Stimulated activated CD4-positive, alpha-beta T cell treated with anti-CD3 and anti-CD28 coated beads, Interleukin-1b, Interleukin-23, amount 100 ng/mL, for 4 hours (primary cell): Measurements from ENCODE around the gene FHL1.
"Not testable (repeated sequence)": the region's sequence is repeated elsewhere in the genome, so short reads cannot be mapped to it uniquely, and the experiment has no call there.

Source experiments
- DNase-seq, 2 donors: peaks; one replicate each; pipeline ENCODE4 v3.0.0-alpha.2; 2020; ENCODE audit warnings: low read depth in 2 of 2

The FHL1 gene

DNA sequence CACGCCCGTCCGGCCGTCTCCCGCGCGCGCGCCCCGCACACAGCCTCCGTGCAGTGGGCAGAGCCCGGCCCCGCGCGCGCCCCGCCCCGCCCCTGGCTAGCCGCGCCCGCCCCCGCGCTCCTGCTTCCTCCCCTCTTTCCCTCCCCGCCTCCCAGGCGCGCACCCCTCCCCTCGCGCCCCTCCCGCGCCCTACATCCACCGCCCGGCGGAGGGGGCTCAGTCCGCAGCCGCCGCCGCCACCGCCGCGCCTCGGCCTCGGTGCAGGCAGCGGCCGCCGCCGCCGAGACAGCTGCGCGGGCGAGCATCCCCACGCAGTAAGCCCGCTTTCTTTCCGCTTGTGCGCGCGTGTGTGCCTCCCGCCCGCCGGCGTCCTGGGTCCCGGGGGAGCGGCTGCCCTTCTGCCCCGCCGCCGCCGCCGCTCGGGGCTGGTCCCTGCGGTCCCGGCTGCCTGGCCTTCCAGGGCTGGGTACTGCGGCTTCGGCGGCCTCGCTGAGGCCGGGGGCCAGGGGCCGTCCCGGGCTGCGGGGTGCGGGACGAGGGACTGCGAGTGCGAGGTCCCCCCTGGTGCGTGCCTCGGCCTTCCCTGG lies at the start of gene FHL1:
Gene FHL1, plus strand, starts transcription at position 219 of the 587 bp plus-strand sequence.
- DNase-seq, result peak; percentile 42 to 54

DNA sequence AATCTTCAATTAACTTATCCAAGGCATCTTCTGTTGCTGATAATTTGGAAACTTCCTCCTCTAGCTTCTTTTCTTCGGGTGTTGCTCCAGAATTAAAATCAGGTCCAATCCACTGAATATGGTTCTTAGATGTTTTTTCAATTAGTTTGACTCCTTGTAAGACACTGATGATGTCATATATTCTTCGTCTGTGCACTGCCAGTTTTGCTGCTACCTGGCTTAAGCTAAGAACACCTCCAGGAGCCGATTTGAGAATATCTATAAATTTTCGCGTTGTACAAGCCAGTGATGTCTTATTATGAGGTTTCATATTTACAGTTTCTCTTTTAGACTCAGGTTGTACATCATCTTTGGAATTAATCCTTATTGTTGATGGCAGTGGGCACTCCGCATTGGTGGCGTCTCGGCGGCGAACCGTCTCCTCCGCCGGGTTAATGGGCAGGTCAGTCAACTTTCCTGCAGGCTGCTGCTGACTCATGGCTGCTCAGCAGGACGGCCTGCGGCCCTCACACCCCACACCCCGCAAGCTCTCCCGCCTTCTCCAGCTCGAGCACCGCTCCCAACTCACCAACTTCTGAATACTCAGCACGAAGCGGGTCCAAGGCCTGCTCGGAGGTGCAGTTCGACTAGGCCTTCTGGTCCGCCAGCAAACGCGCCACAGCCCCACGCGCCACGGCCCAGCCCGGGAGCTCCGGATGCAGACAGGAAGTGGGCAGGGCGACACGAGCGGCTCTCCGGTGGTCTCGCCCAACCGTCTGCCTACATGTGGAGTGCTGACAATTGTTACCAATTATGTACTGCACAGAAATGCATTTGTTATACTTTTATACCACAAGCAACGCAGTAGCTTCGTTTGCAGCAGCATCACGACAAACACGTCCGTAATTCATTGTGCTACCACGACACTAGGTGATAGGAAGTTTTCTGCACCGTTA lies 49.2 kb upstream of the FHL1 start:
- no peak for DNase-seq

DNA sequence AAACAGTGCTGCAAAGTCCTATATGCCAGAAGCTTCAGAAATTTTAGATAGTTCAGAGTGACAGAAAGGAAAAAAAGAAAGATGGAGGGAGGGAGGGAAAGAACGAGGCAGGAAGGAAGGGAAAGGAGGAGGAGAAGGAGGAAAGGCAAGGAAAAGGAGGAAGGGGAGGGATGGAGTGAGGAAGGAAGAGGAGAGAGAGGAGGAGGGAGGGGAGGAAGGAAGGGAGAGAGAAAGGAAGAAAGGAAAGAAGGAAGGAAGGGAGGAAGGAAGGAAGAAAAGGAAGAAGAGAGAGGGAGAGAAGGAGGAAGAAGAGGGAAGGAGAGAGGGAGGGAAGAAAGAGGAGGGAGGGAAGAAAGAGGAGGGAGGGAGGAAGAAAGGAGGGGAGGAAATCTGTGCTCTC lies 42.4 kb upstream of the FHL1 start:
- DNase-seq, result no peak

DNA sequence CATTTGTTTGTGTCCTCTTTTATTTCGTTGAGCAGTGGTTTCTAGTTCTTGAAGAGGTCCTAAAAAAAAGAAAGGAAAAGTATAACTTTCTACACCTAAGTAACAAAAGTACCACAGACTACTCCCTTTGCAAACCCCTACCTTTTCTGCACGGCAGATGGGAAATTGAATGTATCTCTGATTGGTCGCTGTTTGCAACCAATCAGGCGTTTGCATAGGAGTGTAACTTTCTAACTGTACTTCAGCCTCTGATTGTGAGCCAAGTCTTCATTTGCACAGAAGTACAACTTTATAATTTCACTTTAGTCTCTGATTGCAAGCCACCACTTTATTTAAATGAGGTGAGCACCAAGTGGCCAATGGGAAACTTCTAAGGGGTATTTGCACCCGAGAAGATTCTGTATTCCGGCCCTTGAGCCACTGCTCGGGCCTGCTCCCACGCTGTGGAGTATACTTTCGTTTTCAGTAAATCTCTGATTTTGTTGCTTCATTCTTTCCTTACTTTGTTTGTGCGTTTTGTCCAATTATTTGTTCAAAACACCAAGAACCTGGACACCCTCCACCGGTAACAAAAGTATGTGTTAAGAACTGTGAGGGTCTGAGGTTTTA lies 40.3 kb upstream of the FHL1 start:
- DNase-seq, result no peak

DNA sequence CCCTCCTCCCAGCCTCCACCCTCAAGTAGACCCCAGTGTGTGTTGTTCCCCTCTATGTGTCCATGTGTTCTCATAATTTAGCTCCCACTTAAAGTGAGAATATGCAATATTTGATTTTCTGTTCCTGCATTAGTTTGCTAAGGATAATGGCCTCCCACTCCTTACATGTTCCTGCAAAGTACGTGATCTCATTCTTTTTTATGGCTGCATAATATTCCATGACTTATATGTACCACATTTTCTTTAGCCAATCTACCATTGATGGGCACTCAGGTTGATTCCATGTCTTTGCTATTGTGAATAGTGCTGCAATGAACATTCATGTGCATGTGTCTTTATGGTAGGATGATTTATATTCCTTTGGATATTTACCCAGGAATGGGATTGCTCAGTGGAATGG lies 38.4 kb upstream of the FHL1 start:
- not testable (repeated sequence) for DNase-seq

DNA sequence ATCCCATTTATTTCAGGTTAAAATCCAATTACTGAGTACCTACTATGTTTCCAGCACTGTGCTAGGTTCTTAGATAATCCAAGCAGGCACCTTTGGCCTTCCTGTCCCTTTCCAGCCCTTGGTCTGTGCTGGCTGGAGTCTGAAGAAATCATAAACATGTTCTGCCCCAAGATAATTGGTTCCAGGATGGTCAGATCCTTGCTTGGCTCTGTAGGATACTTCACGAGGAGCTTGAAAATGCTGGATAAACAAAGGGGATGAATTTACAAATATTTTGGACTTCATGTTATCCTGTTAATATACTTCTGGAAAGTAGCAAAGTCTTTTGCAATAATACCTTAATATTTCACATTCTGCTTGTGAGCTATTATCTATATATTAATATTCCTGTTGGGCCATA lies 35.0 kb upstream of the FHL1 start:
- no peak for DNase-seq

DNA sequence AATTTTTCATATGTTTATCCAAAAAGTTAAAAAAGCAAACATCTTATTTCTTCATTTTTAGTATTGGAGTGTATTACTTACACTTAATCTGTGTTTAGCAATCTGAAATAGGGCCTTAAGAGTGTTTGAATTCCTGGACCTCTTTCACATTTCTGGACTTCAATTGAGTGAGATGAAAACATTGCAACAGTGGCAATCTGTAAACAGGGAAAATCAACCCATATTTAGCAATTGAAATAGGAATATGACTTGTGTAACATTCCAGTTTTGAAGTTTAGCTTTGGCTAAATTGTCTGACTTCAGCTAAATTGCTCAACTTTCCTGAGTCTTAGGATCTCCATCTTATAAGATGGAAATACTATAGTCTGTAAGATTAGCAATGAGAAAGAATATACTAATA lies 34.6 kb upstream of the FHL1 start:
- no peak for DNase-seq

DNA sequence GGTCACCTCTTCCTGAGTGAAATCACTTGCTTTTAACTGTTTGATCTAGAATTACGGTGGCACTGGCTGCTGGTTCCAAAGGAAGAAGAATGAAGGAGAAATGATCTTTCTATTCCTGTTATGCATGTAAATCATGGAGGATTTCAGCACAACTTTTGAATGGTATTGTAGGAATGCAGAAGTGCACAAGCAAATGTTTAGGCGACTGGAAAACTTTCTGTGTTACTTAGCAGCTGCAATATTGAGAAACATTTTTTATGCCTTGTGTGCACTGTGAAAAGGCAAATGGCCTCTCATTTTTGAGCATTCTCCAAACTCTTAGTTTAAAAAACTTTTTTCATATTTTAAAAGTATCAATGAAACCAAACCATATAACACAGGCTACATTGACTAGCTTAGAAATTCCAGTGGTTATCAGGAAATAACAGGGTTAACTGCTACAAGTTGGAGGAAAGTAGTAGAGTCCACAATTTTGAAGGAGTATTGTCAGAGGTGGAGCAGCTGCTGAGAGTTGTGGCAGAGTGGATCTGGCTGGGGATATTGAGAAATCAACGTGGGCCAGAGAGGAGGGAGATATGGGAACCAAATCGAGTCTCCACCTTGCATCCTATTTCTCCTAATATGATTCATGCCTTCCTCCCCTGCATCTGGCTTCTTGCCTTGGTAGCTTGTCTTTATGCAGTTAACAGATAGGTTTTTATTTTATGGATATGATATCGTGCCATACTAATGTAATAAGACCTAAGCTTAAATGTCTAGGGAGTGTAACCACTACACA lies 32.0 kb upstream of the FHL1 start:
- DNase-seq, result no peak

DNA sequence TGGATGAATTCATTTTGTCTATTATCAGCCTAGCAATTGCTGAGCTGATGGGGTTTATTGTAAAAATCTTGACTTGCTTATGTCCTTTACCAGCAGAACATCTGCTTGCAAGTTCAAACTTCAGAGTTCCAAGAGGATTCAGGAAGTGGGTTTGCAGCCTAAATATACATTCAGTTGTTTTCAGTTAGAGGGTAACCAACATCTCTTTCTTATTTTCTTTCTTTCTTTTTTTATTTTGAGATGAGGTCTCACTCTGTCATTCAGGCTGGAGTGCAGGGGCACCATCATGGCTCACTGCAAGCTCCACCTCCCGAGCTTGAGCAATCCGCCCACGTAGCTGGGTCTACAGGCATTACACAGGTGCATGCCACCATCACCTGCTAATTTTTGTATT lies 31.4 kb upstream of the FHL1 start:
- no peak for DNase-seq

DNA sequence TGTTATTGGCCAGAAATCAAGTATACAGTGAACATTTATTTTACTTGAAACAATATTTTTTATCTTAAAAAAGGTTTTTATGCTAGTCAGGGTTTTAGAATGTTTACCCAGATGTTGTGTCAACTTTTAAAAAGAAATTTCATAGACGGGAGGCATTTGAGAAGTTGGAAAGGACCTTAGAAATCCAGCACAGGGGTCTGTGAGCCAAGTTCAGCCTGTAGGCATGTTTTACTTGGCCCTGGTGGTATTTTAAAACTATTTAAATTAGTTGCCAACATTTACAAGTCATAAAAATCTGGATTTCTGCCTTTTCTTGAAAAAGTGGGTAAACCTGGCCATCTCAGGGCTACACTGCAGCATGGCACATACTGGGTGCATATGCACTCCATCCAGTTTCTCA lies 25.5 kb upstream of the FHL1 start:
- no peak for DNase-seq

DNA sequence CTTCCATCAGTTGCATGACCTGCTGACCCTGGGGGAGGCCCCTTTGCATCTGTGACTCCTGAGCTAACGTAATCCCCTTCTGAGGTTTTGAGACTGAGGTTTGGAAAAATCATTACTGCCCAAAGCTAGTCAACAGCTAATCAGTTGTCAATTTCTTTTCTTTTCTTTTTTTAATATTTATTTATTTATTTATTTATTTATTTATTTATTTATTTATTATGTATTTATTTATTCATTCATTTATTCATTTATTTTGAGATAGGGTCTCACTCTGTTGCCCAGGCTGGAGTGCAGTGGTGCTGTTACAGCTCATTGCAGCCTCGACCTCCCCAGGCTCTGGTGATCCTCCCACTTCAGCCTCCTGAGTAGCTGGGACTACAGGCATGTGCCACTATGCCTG lies 25.1 kb upstream of the FHL1 start:
- no peak for DNase-seq

DNA sequence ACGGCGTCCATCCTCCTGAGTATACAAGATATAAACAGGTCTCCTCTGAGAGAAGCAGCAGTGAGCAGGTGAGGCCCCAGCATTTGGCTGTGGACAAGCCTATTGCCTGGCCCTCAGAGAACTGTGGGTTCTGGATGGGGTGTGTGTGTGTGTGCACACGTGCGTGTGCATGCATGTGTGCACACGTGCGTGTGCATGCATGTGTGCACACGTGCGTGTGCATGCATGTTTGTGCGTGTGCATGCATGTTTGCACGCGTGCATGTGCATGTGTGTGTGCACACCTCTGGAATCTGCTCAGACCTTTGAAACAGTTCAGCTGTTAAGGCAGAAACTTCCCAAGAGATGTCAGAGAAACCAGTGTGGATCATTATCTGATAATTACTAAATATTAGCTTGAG lies 22.2 kb upstream of the FHL1 start:
- no peak for DNase-seq

DNA sequence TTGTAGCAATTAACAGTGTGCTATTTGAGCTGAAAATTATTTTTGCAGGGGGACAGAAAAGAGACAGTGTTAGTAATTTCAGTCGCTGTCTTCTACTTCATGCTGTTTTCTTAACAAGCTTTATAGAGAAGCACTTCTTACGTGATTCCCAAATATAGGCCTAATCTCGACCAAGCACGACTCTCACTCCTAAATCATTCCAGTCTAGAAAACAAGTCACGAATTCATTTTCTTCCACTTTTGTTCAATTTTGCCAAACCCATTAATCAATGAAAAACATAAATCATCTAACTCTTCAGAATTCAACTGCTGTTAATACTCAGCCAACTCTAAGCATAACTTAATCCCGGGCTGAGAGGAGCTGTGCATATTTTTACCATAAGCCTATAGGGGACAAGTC lies 21.0 kb upstream of the FHL1 start:
- DNase-seq, result no peak

DNA sequence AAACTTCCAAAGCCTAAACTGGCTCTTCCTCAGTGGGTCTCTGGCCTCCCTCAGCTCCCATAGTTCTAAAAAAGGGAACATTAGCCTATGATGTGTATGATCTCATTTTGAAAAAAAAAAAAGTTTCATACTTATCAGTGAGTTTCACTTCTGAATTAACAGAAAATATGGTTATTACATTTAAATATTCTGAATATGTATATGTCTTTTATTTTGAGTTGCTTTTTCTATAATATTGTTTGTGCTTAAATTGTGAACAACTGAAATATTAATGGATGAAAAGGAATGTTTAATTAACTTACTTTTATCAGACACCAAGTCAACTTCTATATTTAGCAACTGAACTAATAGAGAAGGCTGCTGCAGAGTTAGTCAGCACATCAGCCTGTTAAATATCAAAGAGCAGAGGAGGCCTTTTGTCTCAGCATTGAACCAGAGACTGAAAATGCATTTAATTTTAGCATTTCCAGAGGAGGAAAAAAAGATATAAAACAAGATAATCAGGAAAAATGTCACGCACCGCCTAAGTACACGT lies 20.4 kb upstream of the FHL1 start:
- no peak for DNase-seq

DNA sequence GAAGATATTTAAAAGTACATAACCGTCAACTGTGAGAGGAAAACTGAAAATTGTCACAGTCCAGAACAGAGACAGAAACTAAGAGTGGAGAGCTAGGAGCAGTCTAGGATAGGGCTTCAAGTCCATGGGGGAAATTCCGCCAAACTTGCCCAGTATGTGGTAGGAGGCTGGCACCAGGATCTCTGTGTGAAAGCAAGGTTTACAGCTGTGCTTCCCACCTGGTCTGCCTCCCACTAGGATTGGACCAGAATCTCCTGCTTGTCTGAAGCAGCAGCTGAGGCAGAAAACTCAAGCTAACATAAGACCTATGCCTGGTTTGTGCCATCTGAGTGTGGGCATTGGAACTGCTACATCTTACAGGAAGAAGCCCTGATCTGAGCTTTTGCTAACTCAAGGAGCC lies 18.6 kb upstream of the FHL1 start:
- DNase-seq, result no peak

DNA sequence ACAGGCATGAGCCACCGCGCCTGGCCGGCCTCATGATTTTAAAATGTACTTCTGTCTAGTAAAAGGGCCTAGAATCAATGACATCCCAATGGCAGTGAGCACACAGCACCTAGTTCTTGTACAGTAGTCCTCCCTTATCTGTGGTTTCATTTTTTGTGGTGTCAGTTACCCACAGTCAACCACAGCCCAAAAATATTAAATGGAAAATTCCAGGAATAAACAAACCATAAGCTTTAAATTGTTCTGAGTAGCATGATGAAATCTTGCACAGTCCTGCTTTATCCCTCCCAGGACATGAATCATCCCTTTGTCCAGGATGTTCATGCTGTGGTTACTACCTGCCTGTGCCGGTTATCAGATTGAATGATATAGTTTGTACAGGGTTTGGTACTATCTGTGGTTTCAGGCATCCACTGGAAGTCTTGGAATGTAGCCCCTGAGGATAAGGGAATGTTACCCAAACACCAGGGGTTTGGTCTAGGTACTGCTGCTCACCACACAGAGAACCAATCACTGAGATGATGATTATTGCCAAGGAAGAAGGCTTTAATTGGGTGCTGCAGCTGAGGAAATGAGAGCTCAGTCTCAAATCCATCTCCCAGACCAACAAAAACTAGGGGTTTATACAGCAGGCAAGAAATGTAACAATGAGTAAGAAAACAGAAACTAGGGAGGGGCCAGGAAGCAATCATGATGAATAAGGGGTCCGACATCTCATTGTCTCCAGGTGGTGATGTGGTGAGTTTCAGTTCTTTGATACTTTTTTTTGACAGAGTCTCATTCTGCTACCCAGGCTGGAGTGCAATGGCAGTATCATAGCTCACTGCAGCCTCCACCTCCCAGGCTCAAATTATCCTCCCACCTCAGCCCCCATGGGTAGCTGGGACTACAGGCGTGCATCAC lies 16.2 kb upstream of the FHL1 start:
- no peak for DNase-seq

DNA sequence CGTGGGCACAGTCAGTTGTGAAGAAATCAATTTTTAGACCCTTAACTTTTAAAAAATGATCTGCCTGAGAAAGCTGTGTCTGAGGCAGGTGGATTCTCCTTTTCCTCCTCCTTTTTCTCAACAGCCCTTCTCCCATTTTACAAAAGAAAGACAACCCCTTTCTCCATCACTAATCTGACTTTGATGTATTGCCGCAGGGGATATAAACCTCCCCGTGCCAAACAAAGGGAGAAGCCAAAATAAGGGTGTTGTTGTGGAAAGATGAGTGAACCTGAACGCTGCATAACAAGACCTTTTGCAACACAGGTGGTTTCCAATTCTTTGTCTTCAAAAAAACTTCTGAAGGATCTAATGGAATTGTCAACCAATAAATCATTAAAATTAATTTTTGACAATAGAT lies 8.4 kb upstream of the FHL1 start:
- DNase-seq, result no peak

DNA sequence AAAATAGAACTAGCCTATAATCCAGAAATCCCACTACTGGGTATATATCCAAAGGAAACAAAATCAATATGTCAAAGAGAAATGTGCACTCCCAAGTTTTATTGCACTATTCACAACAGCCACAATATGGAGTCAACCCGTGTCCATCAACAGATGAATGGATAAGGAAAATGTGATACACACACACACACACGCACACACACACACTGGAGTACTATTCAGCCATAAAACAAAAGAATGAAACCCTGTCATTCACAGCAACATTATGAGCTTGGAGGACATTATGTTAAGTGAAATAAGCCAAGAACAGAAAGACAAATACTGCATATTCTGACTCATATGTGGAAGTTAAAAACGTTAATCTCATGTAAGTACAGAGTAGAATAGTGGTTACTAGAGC lies 5.8 kb upstream of the FHL1 start:
- no peak for DNase-seq

DNA sequence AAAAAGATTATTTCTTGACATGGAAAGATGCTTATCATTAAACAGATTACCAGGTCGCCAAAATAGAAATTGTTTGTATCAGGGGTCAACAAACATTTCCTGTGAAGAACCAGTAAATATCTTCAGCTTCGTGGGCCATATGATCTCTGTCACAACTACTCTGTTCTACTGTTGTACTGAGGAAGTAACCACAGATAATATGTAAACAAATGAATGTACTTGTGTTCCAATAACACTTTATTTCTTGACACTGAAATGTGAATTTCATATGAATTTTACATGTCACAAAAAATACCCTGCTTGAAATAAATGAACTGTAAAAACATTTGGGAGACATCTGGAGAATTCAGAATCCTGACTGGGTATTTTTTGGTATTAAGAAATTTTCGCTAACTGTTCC lies 4.7 kb upstream of the FHL1 start:
- no peak for DNase-seq

DNA sequence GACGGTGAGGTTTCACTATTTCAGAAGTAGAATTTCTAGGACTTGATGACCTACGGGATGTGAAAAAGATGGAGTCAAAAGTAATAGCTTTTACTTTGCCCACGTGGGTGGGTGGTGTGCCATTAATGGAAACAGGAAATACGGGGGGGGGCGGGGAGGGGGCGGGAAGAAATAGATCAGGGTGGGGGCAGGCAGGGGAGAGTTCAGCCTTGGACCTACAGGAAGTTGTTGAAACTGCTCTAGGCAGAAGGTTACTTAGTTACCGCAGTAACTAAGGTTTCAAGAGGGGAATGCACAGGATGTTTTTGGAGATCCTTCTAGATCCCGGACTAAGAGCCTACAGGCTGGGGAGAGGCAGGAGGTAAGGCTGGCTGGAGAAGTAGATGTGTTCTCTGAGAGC lies 3.6 kb upstream of the FHL1 start:
- peak in 1 of 2 donors; percentile 8 for DNase-seq
